HFF-Myc (cell line): ENCODE data around the gene JUND.

Experiments used
- DNase-seq: peaks from one replicate; pipeline ENCODE4 v3.0.0-alpha.2; 2011; ENCODE audit warnings: low read depth; ENCODE audit errors: extremely low read depth
- H3K4me3 ChIP-seq: replicated peaks from 2 replicates; pipeline ENCODE4 v1.5.1; 2011; ENCODE audit warnings: low read depth, mild to moderate bottlenecking, control low read depth, low read length
- TF ChIP-seq, protein P1 (sequence below): IDR thresholded peaks from 2 replicates; pipeline ENCODE4 v1.5.1; 2012; ENCODE audit warnings: mild to moderate bottlenecking, low read depth, low read length, control low read depth; ENCODE audit errors: missing control alignments

The JUND gene

GRCh38 chr19:18274219-18274780 is 7.1 kb downstream of the JUND start, which contains the start of gene IQCN:
Gene IQCN, minus strand, starts transcription at chr19:18274452. Its CDS starts 4,974 bp downstream, at chr19:18269478.
- DNase-seq, result no peak
- H3K4me3 ChIP-seq, result no peak within 1 kb of the TSS
- TF ChIP-seq, protein P1, sequence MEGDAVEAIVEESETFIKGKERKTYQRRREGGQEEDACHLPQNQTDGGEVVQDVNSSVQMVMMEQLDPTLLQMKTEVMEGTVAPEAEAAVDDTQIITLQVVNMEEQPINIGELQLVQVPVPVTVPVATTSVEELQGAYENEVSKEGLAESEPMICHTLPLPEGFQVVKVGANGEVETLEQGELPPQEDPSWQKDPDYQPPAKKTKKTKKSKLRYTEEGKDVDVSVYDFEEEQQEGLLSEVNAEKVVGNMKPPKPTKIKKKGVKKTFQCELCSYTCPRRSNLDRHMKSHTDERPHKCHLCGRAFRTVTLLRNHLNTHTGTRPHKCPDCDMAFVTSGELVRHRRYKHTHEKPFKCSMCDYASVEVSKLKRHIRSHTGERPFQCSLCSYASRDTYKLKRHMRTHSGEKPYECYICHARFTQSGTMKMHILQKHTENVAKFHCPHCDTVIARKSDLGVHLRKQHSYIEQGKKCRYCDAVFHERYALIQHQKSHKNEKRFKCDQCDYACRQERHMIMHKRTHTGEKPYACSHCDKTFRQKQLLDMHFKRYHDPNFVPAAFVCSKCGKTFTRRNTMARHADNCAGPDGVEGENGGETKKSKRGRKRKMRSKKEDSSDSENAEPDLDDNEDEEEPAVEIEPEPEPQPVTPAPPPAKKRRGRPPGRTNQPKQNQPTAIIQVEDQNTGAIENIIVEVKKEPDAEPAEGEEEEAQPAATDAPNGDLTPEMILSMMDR, result no peak

- TF ChIP-seq, protein P1, result no peak
- DNase-seq, result no peak
- H3K4me3 ChIP-seq, result no peak overlapping the region
These were observed 7.7 kb downstream of the JUND start for GRCh38 chr19:18273561-18274218.

- TF ChIP-seq, protein P1, result no peak
- DNase-seq, result no peak
- no peak overlapping the region for H3K4me3 ChIP-seq
These were observed 10.0 kb downstream of the JUND start for GRCh38 chr19:18271433-18271841.

DNA sequence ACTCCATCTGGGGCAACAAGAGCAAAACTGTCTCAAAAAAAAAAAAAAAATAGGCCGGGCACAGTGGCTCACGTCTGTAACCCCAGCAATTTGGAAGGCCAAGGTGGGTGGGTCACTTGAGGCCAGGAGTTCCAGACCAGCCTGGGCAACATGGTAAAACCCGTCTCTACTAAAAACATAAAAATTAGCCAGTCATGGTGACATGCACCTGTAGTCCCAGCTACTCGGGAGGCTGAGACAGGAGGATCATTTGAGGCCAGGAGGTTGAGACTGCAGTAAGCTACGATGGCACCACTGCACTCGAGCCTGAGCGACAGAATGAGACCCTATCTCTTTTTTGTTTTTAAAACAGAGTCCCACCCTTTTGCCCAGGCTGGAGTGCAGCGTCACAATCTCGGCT is 11.1 kb downstream of the JUND start:
- DNase-seq, result no peak
- TF ChIP-seq, protein P1, result no peak
- no peak overlapping the region for H3K4me3 ChIP-seq

DNA sequence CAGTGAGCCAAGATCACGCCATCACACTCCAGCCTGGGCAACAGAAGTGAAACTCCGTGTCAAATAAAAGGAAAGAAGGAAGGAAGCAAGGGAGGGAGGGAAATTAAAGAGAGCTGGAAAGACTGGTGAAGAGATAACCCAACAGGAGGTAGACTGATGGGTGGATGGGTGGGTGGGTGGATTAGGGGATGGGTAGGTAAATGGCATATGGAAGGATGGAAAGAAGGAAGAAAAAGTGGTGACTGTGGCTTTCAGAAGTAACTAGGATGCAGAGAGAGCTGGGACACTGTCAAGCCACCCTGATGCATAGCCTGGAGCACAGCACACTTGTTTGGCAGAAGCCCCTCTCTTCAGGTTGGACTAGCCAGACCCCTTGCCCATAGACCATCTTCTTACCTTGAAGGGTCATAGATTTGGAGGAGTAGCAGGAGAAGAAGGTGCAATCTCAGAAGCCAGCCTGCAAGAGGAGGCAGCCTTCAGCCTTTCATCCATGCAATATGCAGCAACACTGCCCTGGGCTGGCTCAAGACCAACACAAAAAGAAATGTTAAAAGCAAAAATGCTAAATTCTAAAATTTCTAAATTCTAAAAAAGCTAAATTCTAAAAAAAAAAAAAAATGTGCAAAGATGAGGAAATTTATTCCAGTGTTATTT is 12.2 kb downstream of the JUND start:
- no peak overlapping the region for H3K4me3 ChIP-seq
- DNase-seq, result no peak
- TF ChIP-seq, protein P1, result no peak

GRCh38 chr19:18266771-18267686 is 14.4 kb downstream of the JUND start:
- DNase-seq, result no peak
- H3K4me3 ChIP-seq, result no peak overlapping the region
- TF ChIP-seq, protein P1, result no peak
